GM18909 (cell line): ENCODE results near the gene LSM3.
"Not testable (repeated sequence)": the region's sequence is repeated elsewhere in the genome, so short reads cannot be mapped to it uniquely, and the experiment has no call there.

Experiments used
- ATAC-seq: cut with Tn5 transposase; IDR thresholded peaks from one replicate; pipeline ENCODE4 v1.9.1; 2021; ENCODE audit warnings: mild to moderate bottlenecking; ENCODE audit not compliant: unreplicated experiment, poor library complexity

The LSM3 gene

GRCh38 chr3:14214764-14215163 is 36.1 kb downstream of the LSM3 start:
- ATAC-seq = no peak

GRCh38 chr3:14216257-14217048 is 37.8 kb downstream of the LSM3 start:
- ATAC-seq = peak; percentile 57

GRCh38 chr3:14218355-14218754 is 39.7 kb downstream of the LSM3 start:
- no peak for ATAC-seq

GRCh38 chr3:14220933-14221332 is 42.3 kb downstream of the LSM3 start:
- ATAC-seq = no peak

- no peak for ATAC-seq
These were observed 43.3 kb downstream of the LSM3 start for GRCh38 chr3:14221902-14222301.

GRCh38 chr3:14222457-14222856 is 43.8 kb downstream of the LSM3 start:
- no peak for ATAC-seq

- no peak for ATAC-seq
These were observed 44.4 kb downstream of the LSM3 start for GRCh38 chr3:14222900-14223594.

GRCh38 chr3:14223595-14223994 is 45.0 kb downstream of the LSM3 start:
- ATAC-seq = no peak

GRCh38 chr3:14224895-14225294 is 46.3 kb downstream of the LSM3 start:
- ATAC-seq = no peak

GRCh38 chr3:14225421-14225820 is 46.8 kb downstream of the LSM3 start:
- ATAC-seq = no peak

GRCh38 chr3:14226351-14226750 is 47.7 kb downstream of the LSM3 start:
- not testable (repeated sequence) for ATAC-seq

GRCh38 chr3:14227856-14228255 is 49.2 kb downstream of the LSM3 start:
- no peak for ATAC-seq

- ATAC-seq = no peak
These were observed 50.3 kb downstream of the LSM3 start for GRCh38 chr3:14228681-14229470.

- not testable (repeated sequence) for ATAC-seq
These were observed 51.1 kb downstream of the LSM3 start for GRCh38 chr3:14229695-14230094.

GRCh38 chr3:14230729-14231128 is 52.1 kb downstream of the LSM3 start:
- no peak for ATAC-seq

- no peak for ATAC-seq
These were observed 52.8 kb downstream of the LSM3 start for GRCh38 chr3:14231145-14231990.

GRCh38 chr3:14231998-14232501 is 53.4 kb downstream of the LSM3 start:
- ATAC-seq = no peak

- ATAC-seq = no peak
These were observed 55.8 kb downstream of the LSM3 start for GRCh38 chr3:14234251-14235002.
